Endodermal cell (in vitro differentiated cells): Measurements from ENCODE around the gene DMWD. TPM values are rescaled to one million over a fixed set of nuclear protein-coding genes. Genes with fewer than 3 reads are reported as not detected.

Experiments
- DNase-seq: peaks from one replicate; pipeline ENCODE4 v3.0.0-alpha.2; 2017
- H3K27ac ChIP-seq: 2 replicates; pipeline ENCODE4 v1.5.1; 2013; ENCODE audit warnings: mild to moderate bottlenecking, low read depth, low read length, moderate library complexity
- H3K27me3 ChIP-seq: 2 replicates; pipeline ENCODE4 v1.6.1; 2013; ENCODE audit warnings: mild to moderate bottlenecking, low read length, moderate library complexity; ENCODE audit not compliant: insufficient read depth, control insufficient read depth, poor library complexity, severe bottlenecking
- H3K36me3 ChIP-seq: 2 replicates; pipeline ENCODE4 v1.7.0; 2013; ENCODE audit warnings: mild to moderate bottlenecking, low read length, moderate library complexity; ENCODE audit not compliant: control insufficient read depth, insufficient read depth
- H3K4me1 ChIP-seq: one replicate; pipeline ENCODE4 v1.7.0; 2013; ENCODE audit warnings: low read length; ENCODE audit not compliant: control insufficient read depth, insufficient read depth
- H3K4me3 ChIP-seq: 2 replicates; pipeline ENCODE4 v1.5.1; 2013; ENCODE audit warnings: mild to moderate bottlenecking, low read length, moderate library complexity
- H3K9ac ChIP-seq: 2 replicates; pipeline ENCODE4 v1.6.1; 2013; ENCODE audit warnings: mild to moderate bottlenecking, low read length, moderate library complexity; ENCODE audit not compliant: poor library complexity, severe bottlenecking; ENCODE audit errors: extremely low read depth
- H3K9me3 ChIP-seq: 2 replicates; pipeline ENCODE4 v1.6.1; 2013; ENCODE audit warnings: mild to moderate bottlenecking, low read length, moderate library complexity; ENCODE audit not compliant: control insufficient read depth
- H3K27ac Mint-ChIP-seq: 2 replicates; pipeline ENCODE4 v1.8.0; 2020; ENCODE audit warnings: mixed read lengths
- H3K27me3 Mint-ChIP-seq: 2 replicates; pipeline ENCODE4 v1.8.0; 2021; ENCODE audit warnings: mild to moderate bottlenecking, mixed read lengths; ENCODE audit not compliant: insufficient read depth
- H3K36me3 Mint-ChIP-seq: 2 replicates; pipeline ENCODE4 v1.8.0; 2020; ENCODE audit warnings: low read depth, mixed read lengths
- H3K4me1 Mint-ChIP-seq: 2 replicates; pipeline ENCODE4 v1.8.0; 2020; ENCODE audit warnings: mixed read lengths
- H3K4me3 Mint-ChIP-seq: 2 replicates; pipeline ENCODE4 v1.8.0; 2020; ENCODE audit warnings: mild to moderate bottlenecking, moderate library complexity, mixed read lengths
- H3K9me3 Mint-ChIP-seq: 2 replicates; pipeline ENCODE4 v1.8.0; 2020; ENCODE audit warnings: mild to moderate bottlenecking, mixed read lengths
- CTCF ChIP-seq: fragments of 200-600 bp; sonication (generic); conservative IDR thresholded peaks from 2 replicates; pipeline ENCODE4 v1.5.0; 2021; ENCODE audit warnings: antibody characterized with exemption, mild to moderate bottlenecking
- WGBS, 2 experiments: methylation state at CpG; one replicate each; pipeline versions ENCODE4 v1.1.5 to v1.1.7; 2013; ENCODE audit warnings: missing lambda C conversion rate in 2 of 2, mixed read lengths in 1 of 2; ENCODE audit not compliant: insufficient coverage in 1 of 2, insufficient read length in 1 of 2; 5-methylcytosine and 5-hydroxymethylcytosine counted together
- total RNA-seq, 2 donors: library from RNA; stranded (reverse); fragmentation: NEBNext Ultra II Directional in 1 of 2; extraction: Animal tissue kit (Norgen Biotek cat#: 25700) in 1 of 2; gene quantifications; 2 replicates in 1 of 2; 3 replicates in 1 of 2; pipeline ENCODE4 v1.2.1, GENCODE V29; 2021

The DMWD gene
- total RNA-seq, 2 donors from 2014 or later, result 86.4 to 86.9 TPM

DNA sequence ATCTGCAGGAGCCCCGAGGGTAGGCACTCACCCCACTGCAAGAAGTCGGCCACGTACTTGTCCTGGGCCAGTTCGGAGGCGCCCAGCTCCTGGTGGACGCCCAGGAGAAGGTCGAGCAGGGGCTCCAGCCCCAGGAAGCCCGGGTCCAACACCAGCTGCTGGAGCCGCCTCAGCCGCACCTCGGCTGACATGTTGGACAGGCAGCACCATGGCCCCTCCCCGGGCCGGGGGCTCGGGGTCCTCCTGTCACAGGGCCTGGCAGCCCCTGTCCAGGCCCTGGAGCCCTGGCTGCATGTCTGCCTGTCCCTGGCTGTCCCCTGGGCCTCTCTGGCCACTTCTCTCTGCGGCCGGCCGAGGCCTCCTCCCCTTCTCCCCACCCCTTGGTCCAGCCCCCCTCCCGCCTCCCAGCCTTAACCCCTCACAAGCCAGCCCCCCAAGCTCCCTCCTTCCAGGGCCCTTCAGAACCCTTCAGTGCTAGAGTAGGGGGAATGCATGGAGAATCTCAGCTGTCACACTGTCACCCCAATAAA, 10.4 kb downstream of the DMWD start, which contains the start of gene DMPK:
Gene DMPK (minus strand): TSS at position 329 of the 530 bp plus-strand sequence. CDS start 138 bp downstream, at position 191.
- peaks cover 11% of the 10 kb centered on the region for H3K4me1 ChIP-seq
- DNase-seq, result no peak
- H3K36me3 ChIP-seq, result peaks cover 18% of the 10 kb centered on the region
- no peak within 1 kb of the TSS for H3K27ac Mint-ChIP-seq
- H3K9me3 Mint-ChIP-seq, result no peaks in the 10 kb centered on the region
- H3K36me3 Mint-ChIP-seq, result peaks cover 30% of the 10 kb centered on the region
- no peak within 1 kb of the TSS for H3K9ac ChIP-seq
- H3K27ac ChIP-seq, result peak within 1 kb of the TSS; percentile 1
- WGBS, 2 experiments, result 72 to 78% methylated on average over 4 to 17 of the region's 18 CpGs
- peaks cover 9% of the 10 kb centered on the region for H3K4me1 Mint-ChIP-seq
- peaks cover 6% of the 10 kb centered on the region for H3K27me3 Mint-ChIP-seq
- no peak for TF ChIP-seq CTCF
- H3K4me3 ChIP-seq, result no peak within 1 kb of the TSS
- no peak within 1 kb of the TSS for H3K4me3 Mint-ChIP-seq
- no peaks in the 10 kb centered on the region for H3K9me3 ChIP-seq
- H3K27me3 ChIP-seq, result no peaks in the 10 kb centered on the region

GRCh38 chr19:45781214-45782161, 11.2 kb downstream of the DMWD start:
- no peak overlapping the region for H3K4me3 Mint-ChIP-seq
- H3K27me3 Mint-ChIP-seq, result peaks cover 6% of the 10 kb centered on the region
- 91 to 95% methylated on average over 4 to 17 of the region's 17 CpGs for WGBS, 2 experiments

More at GRCh38 chr19:45781214-45782161, 11.2 kb downstream of the DMWD start:
- Mint-ChIP-seq H3K9me3 (no peaks in the 10 kb centered on the region), H3K4me1 (peaks cover 9% of the 10 kb centered on the region), H3K36me3 (peaks cover 32% of the 10 kb centered on the region), H3K27ac (no peak overlapping the region)
- Histone ChIP-seq H3K4me1 (peaks cover 11% of the 10 kb centered on the region), H3K27me3 (no peaks in the 10 kb centered on the region), H3K9ac (no peak overlapping the region), H3K9me3 (no peaks in the 10 kb centered on the region), H3K27ac (no peak overlapping the region), H3K36me3 (peaks cover 20% of the 10 kb centered on the region), H3K4me3 (no peak overlapping the region)
- TF ChIP-seq CTCF, result no peak
- DNase-seq, result no peak
